IPS-NIHi7 (cell line): Measurements from ENCODE around the gene BMP7.

ENCODE experiments used
- DNase-seq: peaks from one replicate; pipeline ENCODE4 v3.0.0; 2012; ENCODE audit warnings: mixed read lengths; ENCODE audit errors: extremely low spot score

Gene BMP7

GRCh38 chr20:57147185-57147584 is 119.3 kb downstream of the BMP7 start:
- no peak for DNase-seq

GRCh38 chr20:57146155-57146554 is 120.3 kb downstream of the BMP7 start:
- no peak for DNase-seq

GRCh38 chr20:57145089-57145631 is 121.3 kb downstream of the BMP7 start:
- no peak for DNase-seq

- DNase-seq: no peak
These were observed 123.3 kb downstream of the BMP7 start for GRCh38 chr20:57143173-57143572.

- DNase-seq: no peak
These were observed 123.8 kb downstream of the BMP7 start for GRCh38 chr20:57142667-57143066.

GRCh38 chr20:57141492-57141891 is 124.9 kb downstream of the BMP7 start:
- DNase-seq: no peak

GRCh38 chr20:57140416-57140965 is 126.0 kb downstream of the BMP7 start:
- DNase-seq: no peak

- DNase-seq: no peak
These were observed 126.9 kb downstream of the BMP7 start for GRCh38 chr20:57139342-57140093.

GRCh38 chr20:57138198-57138995 is 128.0 kb downstream of the BMP7 start:
- no peak for DNase-seq

GRCh38 chr20:57137676-57138075 is 128.8 kb downstream of the BMP7 start:
- DNase-seq: no peak

- DNase-seq: no peak
These were observed 129.7 kb downstream of the BMP7 start for GRCh38 chr20:57136734-57137133.

- DNase-seq: no peak
These were observed 130.6 kb downstream of the BMP7 start for GRCh38 chr20:57135875-57136274.

GRCh38 chr20:57134804-57135203 is 131.6 kb downstream of the BMP7 start:
- DNase-seq: no peak

GRCh38 chr20:57133926-57134650 is 132.4 kb downstream of the BMP7 start:
- DNase-seq: no peak

- DNase-seq: no peak
These were observed 134.6 kb downstream of the BMP7 start for GRCh38 chr20:57131601-57132391.

- DNase-seq: no peak
These were observed 135.4 kb downstream of the BMP7 start for GRCh38 chr20:57131077-57131476.

- no peak for DNase-seq
These were observed 136.2 kb downstream of the BMP7 start for GRCh38 chr20:57130160-57130772.

- no peak for DNase-seq
These were observed 137.1 kb downstream of the BMP7 start for GRCh38 chr20:57129303-57129702.

- DNase-seq: no peak
These were observed 138.2 kb downstream of the BMP7 start for GRCh38 chr20:57128044-57128757.
